Fibroblast of skin of left quadriceps (primary cell): ENCODE measurements around the gene ARHGEF18.
"Not testable (repeated sequence)": the region's sequence is repeated elsewhere in the genome, so short reads cannot be mapped to it uniquely, and the experiment has no call there.

Experiments used
- DNase-seq, 2 experiments: peaks; one replicate each; pipeline ENCODE4 v3.0.0-alpha.2; 2013; ENCODE audit warnings: low read depth in 2 of 2

The ARHGEF18 gene

DNA sequence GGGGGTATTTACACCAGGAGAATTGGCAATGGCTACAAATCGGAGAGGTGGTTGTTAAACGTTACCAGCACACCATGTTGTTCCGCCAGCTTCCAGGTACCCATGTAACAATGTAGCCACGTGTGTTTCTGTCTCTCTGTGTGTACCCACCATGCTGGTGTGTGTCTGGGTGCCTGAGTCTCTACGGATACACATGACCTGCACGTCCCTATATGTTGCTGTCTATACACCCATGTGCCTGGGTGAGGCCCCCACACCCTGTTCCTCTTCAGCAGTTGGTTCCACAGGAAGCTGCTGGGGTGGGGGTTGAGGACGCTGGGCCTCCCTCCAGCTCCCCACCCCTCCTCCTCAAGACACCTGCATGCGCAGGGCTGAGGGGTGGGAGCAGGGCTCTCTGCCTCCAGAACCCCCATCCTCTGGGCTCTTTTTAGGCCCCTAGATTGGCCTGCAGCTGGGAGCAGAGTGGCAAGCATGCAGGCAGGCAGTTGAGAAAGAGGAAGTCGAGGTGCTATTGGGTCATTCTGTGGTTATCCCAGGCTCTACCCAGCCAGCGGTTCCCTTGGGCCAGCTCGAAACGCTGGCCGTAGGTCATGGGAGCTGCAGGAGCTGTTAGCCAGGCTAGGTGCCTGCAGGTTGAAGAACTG is at the start of gene ARHGEF18:
ARHGEF18 (plus strand) TSS at position 351 of the 644 bp plus-strand sequence. CDS start 13,954 bp downstream, outside the sequence.
- DNase-seq: no peak

DNA sequence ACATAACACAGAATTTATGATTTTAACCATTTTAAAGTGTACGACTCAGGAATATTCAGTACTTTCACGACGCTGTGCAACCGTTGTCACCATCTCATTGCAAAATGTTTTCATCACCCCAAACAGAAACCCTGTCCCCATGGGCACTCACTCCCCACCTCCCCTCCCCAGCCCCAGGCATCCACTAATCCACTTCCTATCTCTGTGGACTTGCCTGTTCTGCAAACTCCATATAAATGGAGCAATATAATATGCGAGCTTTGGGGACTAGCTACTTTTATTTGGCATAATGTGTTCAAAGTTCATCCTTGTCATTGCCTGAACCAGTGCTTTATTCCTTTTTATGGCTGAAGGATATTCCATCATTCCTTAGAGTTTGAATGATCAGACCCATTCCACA is 47.2 kb upstream of the ARHGEF18 start:
- DNase-seq: no peak

DNA sequence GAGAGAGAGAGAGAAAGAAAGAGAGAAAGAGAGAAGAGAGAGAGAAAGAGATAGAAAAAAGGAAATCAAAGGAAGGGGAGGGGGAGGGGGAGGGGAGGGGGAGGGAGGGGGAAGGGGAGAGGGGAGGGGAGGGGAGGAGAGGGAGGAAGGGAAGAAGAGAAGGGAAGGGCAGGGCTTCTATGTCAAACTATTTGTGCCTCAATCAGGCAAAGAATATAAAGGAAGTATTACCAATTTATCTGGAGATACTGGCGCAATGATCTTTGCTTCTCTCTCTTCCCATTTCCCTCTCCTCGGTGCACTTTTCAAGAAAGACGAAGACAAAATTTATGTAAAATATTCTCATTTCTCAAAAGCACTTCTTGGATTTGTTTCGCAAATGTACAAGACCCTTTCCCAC is 45.3 kb upstream of the ARHGEF18 start:
- no peak for DNase-seq

DNA sequence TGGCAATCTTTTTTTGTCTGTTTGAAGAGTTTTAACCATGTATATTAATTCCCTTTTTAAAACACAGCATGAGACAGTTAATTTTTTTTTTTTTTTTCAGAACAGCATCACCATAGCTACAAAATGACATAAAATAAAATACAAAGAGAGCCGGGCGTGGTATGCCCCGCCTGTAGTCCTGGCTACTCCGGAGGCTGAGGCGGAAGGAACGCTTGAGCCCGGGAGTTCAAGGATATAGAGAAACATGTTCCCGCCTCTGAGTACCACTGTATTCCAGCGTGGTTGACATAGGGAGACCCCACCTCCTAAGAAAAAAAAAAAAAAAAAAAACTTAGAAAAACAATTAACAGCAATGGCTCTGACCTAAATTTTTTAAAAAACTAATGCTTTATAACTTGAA is 44.5 kb upstream of the ARHGEF18 start:
- DNase-seq: no peak

DNA sequence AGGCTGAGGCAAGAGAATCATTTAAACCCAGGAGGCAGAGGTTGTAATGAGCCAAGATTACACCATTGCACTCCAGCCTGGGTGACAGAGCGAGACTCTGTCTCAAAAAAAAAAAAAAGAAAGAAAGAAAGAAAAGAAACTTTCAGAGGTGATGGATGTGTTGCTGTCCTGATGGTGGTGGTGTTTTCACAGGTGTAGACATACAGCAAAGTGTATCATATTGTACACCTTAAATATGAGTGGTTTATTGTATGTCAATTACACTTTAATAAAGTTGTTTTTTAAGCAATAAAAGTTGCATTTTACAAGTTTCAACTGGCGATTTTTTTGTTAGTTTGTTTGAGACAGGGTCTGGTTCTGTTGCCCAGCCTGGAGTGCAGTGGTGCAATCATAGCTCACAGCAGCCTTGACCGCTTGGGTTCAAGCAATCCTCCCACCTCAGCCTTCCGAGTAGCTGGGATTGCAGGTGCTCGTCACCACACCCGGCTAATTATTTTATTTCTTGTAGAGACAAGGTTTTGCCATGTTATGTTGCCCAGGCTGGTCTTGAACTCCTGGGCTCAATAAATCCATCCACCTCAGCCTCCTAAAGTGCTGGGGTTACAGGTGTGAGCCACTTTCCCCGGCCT is 41.0 kb upstream of the ARHGEF18 start:
- no peak for DNase-seq

DNA sequence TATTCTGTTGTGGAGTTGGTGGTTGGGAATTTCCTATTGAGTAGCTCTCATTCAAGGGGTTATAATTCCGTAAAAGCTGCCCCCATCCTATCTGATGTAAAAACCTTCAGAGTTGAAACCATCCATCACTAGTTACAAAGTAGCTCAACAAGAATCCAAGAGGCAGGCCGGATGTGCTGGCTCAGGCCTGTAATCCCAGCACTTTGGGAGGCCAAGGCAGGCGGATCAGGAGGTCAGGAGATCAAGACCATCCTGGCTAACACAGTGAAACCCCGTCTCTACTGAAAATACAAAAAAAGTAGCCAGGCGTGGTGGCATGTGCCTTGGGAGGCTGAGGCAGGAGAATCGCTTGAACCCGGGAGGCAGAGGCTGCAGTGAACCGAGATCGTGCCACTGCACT is 40.4 kb upstream of the ARHGEF18 start:
- DNase-seq: not testable (repeated sequence)

DNA sequence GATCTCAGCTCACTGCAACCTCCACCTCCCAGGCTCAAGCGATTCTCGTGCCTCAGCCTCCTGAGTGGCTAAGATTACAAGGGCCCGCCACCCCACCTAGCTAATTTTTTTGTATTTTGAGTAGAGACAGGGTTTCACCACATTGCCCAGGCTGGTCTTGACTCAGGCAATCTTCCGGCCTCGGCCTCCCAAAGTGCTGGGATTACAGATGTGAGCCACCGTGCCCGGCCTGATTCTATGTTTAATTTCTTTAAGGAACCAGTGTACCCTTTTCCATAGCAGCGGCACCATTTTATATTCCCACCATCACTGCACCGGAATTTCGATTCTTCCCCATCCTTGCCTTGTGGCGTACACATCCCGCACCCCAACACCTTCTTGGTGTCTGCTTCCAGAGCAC is 36.8 kb upstream of the ARHGEF18 start:
- DNase-seq: no peak

DNA sequence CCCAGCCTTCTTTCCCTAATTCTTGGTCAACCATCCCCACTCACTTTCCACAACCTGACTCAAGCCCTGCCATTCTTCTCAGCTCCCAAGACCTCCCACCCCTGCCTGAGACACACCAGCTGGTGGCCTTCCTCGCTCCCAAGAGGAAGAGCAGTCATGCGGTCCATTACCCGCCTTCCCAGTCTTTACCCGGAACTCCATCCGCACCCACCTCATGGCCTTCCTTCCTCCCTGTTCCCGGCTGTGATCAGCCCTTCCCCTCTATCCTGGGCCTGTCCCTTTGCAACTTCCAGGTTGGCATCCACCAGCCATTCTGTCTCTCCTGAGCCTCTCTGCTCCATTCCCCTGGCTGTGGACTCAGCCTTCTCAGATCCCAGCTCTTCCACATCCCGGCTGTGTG is 35.9 kb upstream of the ARHGEF18 start:
- DNase-seq: no peak

DNA sequence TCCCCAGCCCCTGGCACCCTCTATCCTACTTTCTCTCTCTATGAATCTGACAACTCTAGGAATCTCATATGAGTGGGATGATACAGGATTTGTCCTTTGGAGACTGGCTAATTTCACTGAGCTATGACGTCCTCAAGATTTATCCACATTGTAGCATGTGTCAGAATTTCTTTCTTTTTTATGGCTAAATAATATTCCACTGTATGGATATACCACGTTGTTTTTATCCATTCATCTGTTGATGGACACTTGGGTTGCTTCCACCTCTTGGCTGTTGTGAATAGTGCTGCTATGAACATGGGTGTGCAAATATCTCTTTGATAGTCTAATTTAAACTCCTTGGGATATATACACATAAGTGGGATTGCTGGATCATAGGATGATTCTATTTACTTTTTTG is 30.6 kb upstream of the ARHGEF18 start:
- DNase-seq: no peak

DNA sequence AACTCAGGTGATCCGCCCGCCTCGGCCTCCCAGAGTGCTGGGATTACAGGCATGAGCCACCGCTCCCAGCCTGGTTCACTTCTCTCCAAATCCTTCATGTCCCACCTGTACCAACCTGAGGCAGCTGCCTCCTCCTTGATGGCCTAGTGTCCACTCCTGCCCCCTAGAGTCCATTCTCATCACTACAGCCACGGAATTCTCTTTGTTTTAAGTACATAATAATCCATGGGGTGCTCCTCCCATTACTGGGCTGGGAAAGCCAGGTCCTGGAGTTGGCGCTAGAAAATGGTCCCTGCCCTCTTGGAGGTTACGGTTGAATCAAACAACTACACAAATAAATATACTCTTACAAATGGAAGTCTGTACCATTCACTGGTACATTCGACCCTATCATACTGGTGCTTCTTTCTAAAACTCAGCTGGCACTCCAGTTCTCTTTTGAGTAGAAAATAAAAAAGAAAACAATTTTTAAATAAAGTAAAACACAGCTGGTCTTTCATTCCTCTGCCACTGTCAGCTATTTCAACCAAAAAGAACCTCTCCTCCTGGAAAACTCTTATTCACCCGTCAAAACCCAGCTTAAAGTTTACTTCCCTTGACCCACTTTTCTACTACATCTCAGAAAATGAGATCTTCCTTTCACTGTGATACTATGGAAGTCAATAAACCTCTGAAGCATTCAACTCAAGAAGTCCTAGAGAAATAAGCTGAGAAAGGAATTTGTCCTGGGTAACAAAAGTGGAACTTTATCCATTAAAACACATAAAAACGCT is 22.4 kb upstream of the ARHGEF18 start:
- DNase-seq: no peak

DNA sequence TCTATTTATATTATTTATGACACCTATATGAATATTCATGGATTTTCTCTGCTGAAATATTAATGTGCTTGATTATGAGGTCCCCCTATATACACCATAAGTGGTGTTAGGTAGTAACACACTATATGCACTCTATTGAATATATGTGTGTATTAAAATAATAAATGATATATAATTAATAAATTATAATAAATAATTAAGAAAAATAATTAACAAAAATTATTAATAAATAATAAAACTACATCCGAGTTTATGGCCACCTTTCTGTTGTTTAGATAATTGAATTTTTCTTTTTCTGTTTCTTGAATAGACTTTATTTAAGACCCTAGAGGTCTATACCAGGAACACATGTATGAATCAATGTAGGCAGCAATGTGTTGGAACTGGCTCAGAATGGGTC is 20.9 kb upstream of the ARHGEF18 start:
- no peak for DNase-seq

DNA sequence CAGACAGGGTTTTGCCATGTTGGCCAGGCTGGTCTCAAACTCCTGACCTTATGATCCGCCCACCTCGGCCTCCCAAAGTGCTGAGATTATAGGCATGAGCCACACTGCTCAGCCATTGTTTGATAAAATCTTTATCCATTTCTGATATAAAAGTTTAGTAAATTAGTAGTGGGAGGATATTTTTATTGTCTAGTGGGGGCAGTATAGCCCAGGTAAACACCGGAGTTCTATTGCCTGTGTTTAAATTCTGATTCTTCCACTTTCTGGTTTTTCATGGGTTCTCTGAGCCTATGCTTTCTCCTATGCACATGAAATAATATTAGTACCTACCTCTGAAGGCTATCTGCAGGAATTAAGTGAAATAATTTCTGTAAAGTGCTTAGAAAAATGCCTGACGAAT is 20.1 kb upstream of the ARHGEF18 start:
- no peak for DNase-seq

DNA sequence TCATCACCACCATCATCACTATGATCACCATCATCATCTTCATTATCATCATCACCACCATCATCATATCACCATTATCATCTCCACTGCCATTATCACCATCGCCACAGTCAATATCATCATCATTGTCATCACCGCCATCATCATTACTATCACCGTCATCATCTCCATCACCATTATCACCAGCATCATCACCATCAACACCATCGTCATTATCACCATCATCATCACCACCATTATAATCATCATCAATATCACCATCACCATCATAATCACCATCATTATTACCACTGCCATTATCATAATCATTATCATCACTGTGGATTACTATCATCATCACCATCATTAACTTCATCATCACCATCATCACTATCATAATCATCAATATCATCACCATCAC is 17.3 kb upstream of the ARHGEF18 start:
- no peak for DNase-seq

DNA sequence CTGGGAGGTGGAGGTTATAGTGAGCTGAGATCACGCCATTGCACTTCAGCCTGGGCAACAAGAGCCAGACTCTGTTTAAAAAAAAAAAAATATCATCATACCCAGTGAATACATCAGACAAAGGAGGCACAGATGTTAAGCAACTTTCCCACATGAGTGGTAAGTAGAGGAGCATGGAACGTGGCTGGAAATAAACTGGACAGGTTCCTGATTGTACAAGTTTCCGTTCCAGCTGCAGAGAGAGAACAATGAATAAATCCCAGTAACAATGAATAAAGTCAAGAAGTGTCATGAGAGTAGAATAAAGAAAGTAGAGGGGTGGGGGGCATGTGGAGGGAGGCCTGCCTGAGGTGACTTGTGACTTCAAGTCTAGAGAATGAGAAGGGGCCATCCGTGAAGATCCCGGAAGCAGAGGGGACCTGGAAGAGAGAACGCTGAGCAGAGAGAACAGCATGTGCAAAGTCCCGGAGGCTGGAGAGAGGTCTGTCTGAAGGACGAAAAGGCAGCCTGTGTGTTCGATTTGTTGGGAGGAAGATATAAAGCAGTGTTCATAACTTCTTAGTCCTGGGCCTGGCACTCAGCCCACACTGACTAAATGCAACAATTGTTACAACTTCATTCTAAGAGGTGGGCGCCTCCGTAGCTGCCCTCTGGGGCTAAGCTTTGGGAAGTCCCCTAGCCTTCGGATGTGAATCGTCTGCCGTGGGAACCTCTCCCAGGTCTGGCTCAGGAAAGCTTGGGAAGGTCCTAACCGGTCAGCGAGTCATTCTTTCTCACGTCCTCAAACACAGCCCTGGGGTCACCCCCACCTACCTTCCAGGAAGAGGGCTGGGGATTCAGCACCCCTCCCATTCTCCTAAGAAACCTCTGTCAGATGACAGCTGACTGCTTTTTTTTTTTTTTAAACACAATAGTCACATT is 15.3 kb upstream of the ARHGEF18 start:
- DNase-seq: no peak

DNA sequence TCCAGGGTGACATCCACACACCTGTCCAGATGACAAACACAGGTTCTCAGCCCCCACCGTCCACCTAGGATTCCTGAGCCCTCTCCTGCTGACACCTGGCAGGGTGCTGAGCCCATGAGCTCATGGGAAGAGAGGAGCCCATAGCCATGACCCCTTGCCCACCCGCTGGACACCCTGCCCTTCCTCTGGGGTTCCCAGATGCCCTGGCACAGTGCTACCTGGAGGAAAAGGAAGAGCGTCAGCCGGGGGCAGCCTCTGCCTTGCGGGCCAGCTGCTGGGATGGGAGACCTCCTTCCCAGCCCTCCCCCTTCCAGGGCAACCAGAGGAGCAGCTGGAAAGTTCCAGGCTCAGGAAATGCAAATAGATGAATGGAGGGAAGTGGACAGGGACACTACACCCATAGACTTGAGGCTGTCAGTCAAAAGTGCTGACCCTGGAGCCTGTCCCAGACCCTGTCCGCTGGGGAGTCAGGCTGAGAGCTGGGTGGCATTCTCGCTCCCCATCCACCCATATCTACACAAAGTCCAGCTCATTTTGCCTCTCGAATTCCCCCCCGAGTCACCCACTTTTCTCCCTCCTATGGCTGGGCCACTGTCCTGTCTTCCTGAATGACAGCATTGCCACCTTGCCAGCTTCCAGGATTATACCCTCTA is 12.3 kb upstream of the ARHGEF18 start:
- no peak for DNase-seq

DNA sequence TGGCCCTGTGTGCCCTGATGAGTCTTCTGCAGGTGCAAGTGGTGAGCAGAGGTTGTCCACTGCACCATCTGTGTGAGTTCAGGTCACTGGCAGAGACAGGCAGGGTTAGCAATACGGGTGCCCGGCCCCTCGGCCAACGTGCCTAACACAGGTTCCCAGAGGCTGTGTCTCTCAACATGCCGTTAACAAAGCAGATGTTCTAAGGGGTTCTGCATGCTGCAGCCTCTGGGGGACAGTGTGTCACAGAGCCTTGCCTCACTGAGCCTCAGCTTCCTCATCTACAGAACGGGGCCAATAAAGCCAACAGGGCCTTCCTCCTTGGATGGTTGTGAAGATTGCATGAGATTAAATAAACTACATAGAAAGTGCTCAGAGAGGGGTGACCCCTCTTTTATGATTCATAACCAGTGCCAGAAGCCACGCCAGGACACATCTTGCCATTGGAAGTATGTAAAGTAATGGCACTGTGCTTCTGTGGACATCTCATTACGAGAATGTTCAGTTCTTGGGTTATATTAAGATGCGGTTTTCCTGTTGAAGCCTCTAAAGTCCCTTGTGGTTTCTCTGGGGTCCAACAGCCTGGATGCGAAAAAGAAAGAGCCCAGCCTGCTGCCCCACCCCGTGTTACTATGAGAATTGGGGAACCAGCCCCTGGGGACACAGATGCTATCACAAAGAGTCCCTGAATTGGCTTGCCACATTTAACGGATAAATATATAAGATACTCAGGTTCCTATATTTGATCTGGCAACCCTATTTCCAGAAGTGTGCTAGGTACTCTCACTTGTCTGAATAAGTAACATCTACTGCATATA is 11.2 kb upstream of the ARHGEF18 start:
- DNase-seq: no peak

DNA sequence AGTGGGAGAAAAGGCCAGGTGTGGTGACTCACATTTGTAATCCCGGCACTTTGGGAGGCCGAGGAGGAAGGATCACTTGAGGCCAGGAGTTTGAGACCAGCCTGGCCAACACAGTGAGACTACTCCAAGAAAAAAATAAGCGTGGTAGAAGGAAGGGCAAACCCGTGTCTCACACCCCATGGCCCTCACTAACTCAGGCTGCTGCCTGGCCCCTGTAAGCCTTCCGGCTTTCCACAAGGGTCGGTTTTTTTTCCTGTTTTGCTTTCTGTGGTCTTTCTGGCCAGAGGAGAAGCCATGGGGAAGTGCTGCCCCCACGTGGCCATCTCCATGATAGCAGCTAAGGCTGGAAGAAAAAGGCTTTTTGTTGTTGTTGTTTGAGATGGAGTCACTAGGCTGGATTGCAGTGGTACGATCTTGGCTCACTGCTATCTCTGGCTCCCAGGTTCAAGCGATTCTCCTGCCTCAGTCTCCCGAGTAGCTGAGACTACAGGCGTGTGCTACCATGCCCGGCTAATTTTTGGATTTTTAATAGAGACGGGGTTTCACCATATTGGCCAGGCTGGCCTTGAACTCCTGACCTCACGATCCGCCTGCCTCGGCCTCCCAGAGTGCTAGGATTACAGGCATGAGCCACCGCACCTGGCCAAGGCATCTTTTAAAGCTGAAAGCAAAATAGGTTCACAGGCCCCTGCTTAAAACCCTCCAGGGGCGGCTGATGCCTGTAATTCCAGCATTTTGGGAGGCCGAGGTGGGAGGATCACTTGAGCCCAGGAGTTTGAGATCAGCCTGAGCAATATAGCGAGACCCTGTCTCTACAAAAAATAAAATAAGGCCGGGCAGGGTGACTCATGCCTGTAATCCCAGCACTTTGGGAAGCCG is 7.5 kb upstream of the ARHGEF18 start:
- peak; percentile 47 to 49 for DNase-seq

DNA sequence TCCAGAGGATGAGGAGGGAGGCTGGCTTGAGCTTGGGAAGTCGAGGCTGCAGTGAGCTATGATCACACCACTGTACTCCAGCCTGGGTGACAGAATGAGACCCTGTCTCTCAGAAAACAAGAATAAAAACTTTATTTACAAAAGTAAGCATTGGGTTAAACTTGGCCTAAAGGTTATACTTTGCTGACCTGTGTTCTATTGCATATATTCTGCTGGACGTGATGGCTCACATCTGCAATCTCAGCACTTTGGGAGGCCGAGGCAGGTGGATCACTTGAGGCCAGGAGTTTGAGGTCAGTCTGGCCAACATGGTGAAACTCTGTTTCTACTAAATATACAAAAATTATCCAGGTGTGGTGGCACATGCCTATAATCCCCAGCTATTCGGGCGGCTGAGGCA is 6.6 kb upstream of the ARHGEF18 start:
- no peak for DNase-seq

DNA sequence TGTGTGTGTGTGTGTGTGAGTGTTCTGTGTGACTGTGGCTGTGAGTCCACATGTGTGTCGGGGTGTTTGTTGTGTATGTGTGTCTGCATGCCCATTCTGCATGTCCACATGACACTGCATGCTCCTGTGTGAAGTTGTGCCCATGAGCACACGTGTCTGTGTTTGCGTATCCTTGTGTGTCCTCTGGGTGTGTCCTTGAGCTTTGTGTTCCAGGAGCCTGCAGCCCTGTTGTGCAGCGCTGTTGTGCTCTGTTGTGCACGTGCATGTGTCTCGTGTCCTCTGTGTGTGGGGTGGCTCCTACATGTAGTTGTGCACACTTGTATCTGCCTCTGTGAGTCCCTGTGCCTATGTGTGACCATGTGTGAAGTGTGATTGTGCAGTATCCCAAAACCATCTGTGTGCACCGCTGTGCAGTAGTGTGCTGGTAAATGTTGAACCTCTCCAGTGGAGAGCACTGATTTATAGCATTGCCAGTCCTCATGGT is 2.2 kb upstream of the ARHGEF18 start:
- DNase-seq: no peak
